PC-3 (cell line): ENCODE data around the gene GRK2.

ENCODE experiments used
- CTCF ChIP-seq: fragments of 300-600 bp; sonication (generic); conservative IDR thresholded peaks from 2 replicates; pipeline ENCODE4 v1.5.1; 2017; ENCODE audit warnings: antibody characterized with exemption, low read depth, mild to moderate bottlenecking, low read length
- EZH2 ChIP-seq: fragments of 300-600 bp; sonication (generic); IDR thresholded peaks from one replicate; pipeline ENCODE4 v1.6.1; 2017; ENCODE audit warnings: antibody characterized with exemption, mild to moderate bottlenecking, low read length; ENCODE audit not compliant: unreplicated experiment

- no peak for TF ChIP-seq CTCF
- TF ChIP-seq EZH2, result no peak
Measured at GRCh38 chr11:67243051-67243450, 23.2 kb upstream of the GRK2 start.
